RWPE1 (cell line): ENCODE results near the gene OGA.

Experiments used
- CTCF ChIA-PET: fragments of 350-600 bp; sonication (Branson Sonifier 250); formaldehyde crosslinking; extraction: SDS; loops from one replicate; lab custom pipeline; 2021; lab: Yijun Ruan, JAX
- POLR2A ChIA-PET: fragments of 400-600 bp; formaldehyde crosslinking; extraction: SDS; loops from one replicate; lab custom pipeline; 2020; ENCODE audit warnings: antibody characterized with exemption; ENCODE audit not compliant: low non-redundant PET; lab: Yijun Ruan, JAX
- DNase-seq: peaks from one replicate; pipeline ENCODE4 v3.0.0; 2012; ENCODE audit warnings: low spot score
- H3K27ac ChIP-seq: fragments of 450-650 bp; 2 replicates; pipeline ENCODE4 v1.5.1; 2017
- CTCF ChIP-seq: fragments of 450-650 bp; conservative IDR thresholded peaks from 2 replicates; pipeline ENCODE4 v1.5.1; 2017; ENCODE audit warnings: low read depth, mild to moderate bottlenecking

OGA gene

DNA sequence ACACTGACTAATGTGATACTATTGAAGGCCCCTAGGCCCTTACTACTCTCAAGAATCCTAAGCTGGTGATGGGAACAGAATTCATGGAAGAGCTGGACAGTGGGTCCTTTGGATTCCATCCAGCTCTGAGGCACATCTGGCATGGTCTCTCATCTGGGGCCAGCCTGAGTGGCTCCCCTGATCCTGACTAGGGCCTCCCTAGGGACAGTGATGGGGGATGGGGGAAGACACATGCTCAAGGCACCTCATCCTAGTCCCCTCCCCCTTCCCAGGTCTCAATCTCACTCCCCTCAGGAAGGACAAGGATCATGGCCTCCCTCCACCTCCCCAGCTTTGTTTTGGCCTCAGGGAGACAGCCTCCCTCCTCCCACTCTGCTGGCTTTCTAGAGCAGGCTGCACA is 23.6 kb upstream of the OGA start:
- ChIA-PET CTCF (interaction anchor here (0.7 to 3.2 kb wide), 15 partner anchors 10 to 630 kb away, joined by 3 to 67 read pairs (median 8); no protein-coding TSS in a partner anchor), POLR2A (interaction anchor here (1.3 kb wide), 1 partner anchor 168 kb away, joined by 3 read pairs; no protein-coding TSS in a partner anchor)
- TF ChIP-seq CTCF: no peak
- H3K27ac ChIP-seq: no peak overlapping the region
- DNase-seq: no peak

GRCh38 chr10:101840741-101841453 is 22.7 kb upstream of the OGA start:
- H3K27ac ChIP-seq: no peak overlapping the region
- POLR2A ChIA-PET: interaction anchor here (1.3 kb wide), 1 partner anchor 169 kb away, joined by 3 read pairs; no protein-coding TSS in a partner anchor
- CTCF ChIA-PET: interaction anchor here (0.6 to 3.2 kb wide), 41 partner anchors 8 to 627 kb away, joined by 3 to 67 read pairs (median 4); partner anchors contain the start of gene OGA
- DNase-seq: peak; percentile 79
- peak; percentile 91 for TF ChIP-seq CTCF

- no peak for DNase-seq
- ChIA-PET CTCF (interaction anchor here (0.6 to 3.2 kb wide), 29 partner anchors 9 to 318 kb away, joined by 3 to 67 read pairs (median 5); partner anchors contain the start of gene OGA), POLR2A (interaction anchor here (0.7 to 1.3 kb wide), 2 partner anchors 169 to 170 kb away, joined by 3 read pairs; no protein-coding TSS in a partner anchor)
- no peak overlapping the region for H3K27ac ChIP-seq
- TF ChIP-seq CTCF: no peak
Observed at GRCh38 chr10:101840102-101840684, 21.9 kb upstream of the OGA start.

DNA sequence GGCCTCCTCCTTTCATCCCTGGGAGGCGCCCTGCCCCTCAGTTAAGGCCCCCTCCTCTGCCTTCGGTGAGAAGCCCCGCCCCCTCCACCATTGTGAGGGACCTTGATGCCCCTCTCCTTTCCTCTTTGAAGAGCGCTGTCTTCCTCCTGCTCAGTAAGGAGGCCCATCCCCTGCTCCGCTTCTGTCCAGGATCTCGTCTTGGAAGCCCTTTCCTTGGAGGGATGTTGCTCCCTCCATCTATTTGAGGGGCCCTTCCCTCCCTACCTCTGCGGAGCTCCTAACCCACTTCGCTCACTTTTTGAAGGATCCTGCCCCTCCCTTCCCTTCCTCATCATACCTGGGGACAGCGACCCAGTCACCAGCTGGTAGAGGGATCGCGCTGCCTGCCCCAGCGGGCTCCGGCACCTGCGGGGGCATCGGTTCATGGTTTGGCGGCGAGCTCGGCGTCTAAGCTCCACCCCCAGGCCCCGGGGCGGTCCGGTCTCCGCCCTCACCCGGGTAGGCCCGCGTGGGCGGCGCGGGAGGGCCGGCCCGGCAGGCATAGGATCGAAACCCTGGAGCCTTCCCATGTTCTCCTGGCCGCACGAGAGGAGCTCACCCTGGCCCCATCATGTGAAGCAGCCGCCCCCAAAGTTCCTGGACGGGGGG is 21.3 kb upstream of the OGA start:
- ChIA-PET POLR2A (interaction anchor here (0.7 kb wide), 1 partner anchor 170 kb away, joined by 3 read pairs; no protein-coding TSS in a partner anchor), CTCF (interaction anchor here (1.0 to 3.2 kb wide), 6 partner anchors 9 to 233 kb away, joined by 3 to 67 read pairs (median 16); no protein-coding TSS in a partner anchor)
- no peak for TF ChIP-seq CTCF
- peak; percentile 77 for DNase-seq
- H3K27ac ChIP-seq: no peak overlapping the region

GRCh38 chr10:101839002-101839401 is 20.8 kb upstream of the OGA start:
- no peak overlapping the region for H3K27ac ChIP-seq

More at GRCh38 chr10:101839002-101839401, 20.8 kb upstream of the OGA start:
- TF ChIP-seq CTCF: no peak
- ChIA-PET POLR2A (no interaction called here), CTCF (interaction anchor here (2.3 to 3.2 kb wide), 2 partner anchors 16 to 170 kb away, joined by 9 to 67 read pairs; no protein-coding TSS in a partner anchor)
- DNase-seq: no peak
